IMR-90 (cell line): ENCODE measurements around the gene SSH2. TPM values are rescaled to one million over a fixed set of nuclear protein-coding genes. Genes with fewer than 3 reads are reported as not detected.

Experiments
- ATAC-seq: fragments of 200-7000 bp; cut with Tn5 transposase; 2 replicates; pipeline ENCODE4 v1.9.1; 2020; ENCODE audit warnings: low read depth, mild to moderate bottlenecking, moderate library complexity
- BruUV-seq: library from RNA; stranded (reverse); fragments of 400-500 nt; replicated peaks from 2 replicates; lab custom pipeline; 2021; lab: Mats Ljungman, UMichigan
- CTCF ChIA-PET: fragments of 300-600 bp; formaldehyde crosslinking; extraction: SDS; loops from one replicate; lab custom pipeline; 2021; ENCODE audit warnings: antibody characterized with exemption; lab: Yijun Ruan, JAX
- POLR2A ChIA-PET: fragments of 300-600 bp; sonication (Branson Sonifier 250); formaldehyde crosslinking; loops from one replicate; lab custom pipeline; 2022; ENCODE audit warnings: antibody characterized with exemption; ENCODE audit not compliant: unreplicated experiment; lab: Charles Lee
- DNase-seq: peaks from one replicate; pipeline ENCODE4 v3.0.0; 2013
- H2AFZ ChIP-seq: replicated peaks from 2 replicates; pipeline ENCODE3; 2013; ENCODE audit warnings: low read length, mild to moderate bottlenecking; ENCODE audit not compliant: poor library complexity
- H2AK5ac ChIP-seq: 2 replicates; pipeline ENCODE4 v1.6.1; 2013; ENCODE audit warnings: low read depth, low read length, inconsistent platforms
- H2AK9ac ChIP-seq: replicated peaks from 2 replicates; pipeline ENCODE3; 2013; ENCODE audit warnings: mild to moderate bottlenecking, low read depth, low read length, moderate library complexity; ENCODE audit not compliant: poor library complexity
- H2BK120ac ChIP-seq: 2 replicates; pipeline ENCODE4 v1.6.1; 2013; ENCODE audit warnings: low read depth, low read length, inconsistent platforms
- H2BK15ac ChIP-seq: 3 replicates; pipeline ENCODE4 v1.6.1; 2013; ENCODE audit warnings: low read depth, low read length, inconsistent platforms
- H2BK20ac ChIP-seq: 2 replicates; pipeline ENCODE4 v1.6.1; 2013; ENCODE audit warnings: low read depth, mild to moderate bottlenecking, inconsistent platforms, low read length, moderate library complexity
- H2BK5ac ChIP-seq: 2 replicates; pipeline ENCODE4 v1.6.1; 2013; ENCODE audit warnings: mild to moderate bottlenecking, low read depth, low read length, inconsistent platforms; ENCODE audit not compliant: poor library complexity, severe bottlenecking
- H3K14ac ChIP-seq: replicated peaks from 2 replicates; pipeline ENCODE4 v1.6.1; 2013; ENCODE audit warnings: low read depth, low read length, inconsistent platforms
- H3K18ac ChIP-seq: 2 replicates; pipeline ENCODE4 v1.6.1; 2013; ENCODE audit warnings: low read depth, low read length, control low read depth
- H3K23ac ChIP-seq: 2 replicates; pipeline ENCODE4 v1.6.1; 2013; ENCODE audit warnings: low read depth, low read length, inconsistent platforms
- H3K27ac ChIP-seq: 2 replicates; pipeline ENCODE4 v1.5.1; 2013; ENCODE audit warnings: mild to moderate bottlenecking, control low read depth, low read length; ENCODE audit not compliant: insufficient read depth
- H3K27me3 ChIP-seq: 2 replicates; pipeline ENCODE4 v1.6.1; 2013; ENCODE audit warnings: low read length; ENCODE audit not compliant: control insufficient read depth, insufficient read depth
- H3K36me3 ChIP-seq: 2 replicates; pipeline ENCODE4 v1.6.1; 2013; ENCODE audit warnings: low read length, mixed read lengths; ENCODE audit not compliant: control insufficient read depth, insufficient read depth
- H3K4ac ChIP-seq: 2 replicates; pipeline ENCODE4 v1.6.1; 2013; ENCODE audit warnings: low read depth, low read length, inconsistent platforms
- H3K4me1 ChIP-seq: 2 replicates; pipeline ENCODE4 v1.6.1; 2013; ENCODE audit warnings: low read length, mixed read lengths; ENCODE audit not compliant: control insufficient read depth, insufficient read depth
- H3K4me2 ChIP-seq: 2 replicates; pipeline ENCODE4 v1.6.1; 2013; ENCODE audit warnings: low read depth, mild to moderate bottlenecking, control low read depth, low read length, moderate library complexity
- H3K4me3 ChIP-seq: 2 replicates; pipeline ENCODE4 v1.5.1; 2013; ENCODE audit warnings: low read depth, mild to moderate bottlenecking, control low read depth, low read length, moderate library complexity; ENCODE audit not compliant: insufficient read depth
- H3K56ac ChIP-seq: 2 replicates; pipeline ENCODE4 v1.6.1; 2013; ENCODE audit warnings: low read length, inconsistent platforms; ENCODE audit not compliant: insufficient read depth; ENCODE audit errors: extremely low read depth
- H3K79me1 ChIP-seq, 2 experiments: 2 replicates each; pipeline ENCODE4 v1.6.1; 2013; ENCODE audit warnings: low read length in 2 of 2, inconsistent platforms in 1 of 2, low read depth in 1 of 2
- H3K9ac ChIP-seq: 2 replicates; pipeline ENCODE4 v1.6.1; 2013; ENCODE audit warnings: low read depth, low read length, control low read depth
- H3K9me1 ChIP-seq: 2 replicates; pipeline ENCODE4 v1.6.1; 2013; ENCODE audit warnings: low read length, inconsistent platforms; ENCODE audit not compliant: insufficient read depth
- H3K9me3 ChIP-seq: 2 replicates; pipeline ENCODE4 v1.6.1; 2013; ENCODE audit warnings: low read length; ENCODE audit not compliant: control insufficient read depth, insufficient read depth
- H4K20me1 ChIP-seq: 2 replicates; pipeline ENCODE4 v1.6.1; 2013; ENCODE audit warnings: low read length, inconsistent platforms; ENCODE audit not compliant: insufficient read depth
- H4K5ac ChIP-seq: 2 replicates; pipeline ENCODE4 v1.6.1; 2013; ENCODE audit warnings: mild to moderate bottlenecking, low read depth, low read length, control low read depth
- H4K8ac ChIP-seq, 2 experiments: 2 replicates each; pipeline ENCODE4 v1.6.1; 2013; ENCODE audit warnings: low read depth in 2 of 2, low read length in 2 of 2, control low read depth in 1 of 2, inconsistent platforms in 1 of 2
- H4K91ac ChIP-seq: 2 replicates; pipeline ENCODE4 v1.6.1; 2013; ENCODE audit warnings: low read depth, low read length, inconsistent platforms; ENCODE audit not compliant: insufficient read depth
- BHLHE40 ChIP-seq: fragments of 150-350 bp; IDR thresholded peaks from 2 replicates; pipeline ENCODE4 v1.6.1; 2016; ENCODE audit warnings: mild to moderate bottlenecking, low read depth, low read length
- CEBPB ChIP-seq: IDR thresholded peaks from 2 replicates; pipeline ENCODE4 v1.6.1; 2012; ENCODE audit warnings: low read depth, low read length, improper control_type of control experiment
- CHD1 ChIP-seq: IDR thresholded peaks from 2 replicates; pipeline ENCODE4 v1.6.1; 2012; ENCODE audit warnings: low read depth, low read length, improper control_type of control experiment
- CTCF ChIP-seq: conservative IDR thresholded peaks from 2 replicates; pipeline ENCODE4 v1.5.1; 2012; ENCODE audit warnings: mild to moderate bottlenecking, low read depth, low read length, improper control_type of control experiment
- ELK1 ChIP-seq: fragments of 150-350 bp; IDR thresholded peaks from 2 replicates; pipeline ENCODE4 v1.6.1; 2016; ENCODE audit warnings: low read depth, mild to moderate bottlenecking, low read length, moderate library complexity, borderline replicate concordance
- FOS ChIP-seq: fragments of 150-350 bp; IDR thresholded peaks from 2 replicates; pipeline ENCODE4 v1.6.1; 2016; ENCODE audit warnings: low read depth, low read length
- MAFK ChIP-seq: IDR thresholded peaks from 2 replicates; pipeline ENCODE4 v1.6.1; 2012; ENCODE audit warnings: low read depth, low read length, improper control_type of control experiment
- MAZ ChIP-seq: IDR thresholded peaks from 2 replicates; pipeline ENCODE4 v1.6.1; 2012; ENCODE audit warnings: low read depth, mild to moderate bottlenecking, low read length, improper control_type of control experiment, moderate library complexity, borderline replicate concordance
- MXI1 ChIP-seq: IDR thresholded peaks from 2 replicates; pipeline ENCODE4 v1.6.1; 2012; ENCODE audit warnings: low read depth, mild to moderate bottlenecking, low read length, moderate library complexity, borderline replicate concordance
- NFE2L2 ChIP-seq: fragments of 150-350 bp; IDR thresholded peaks from 2 replicates; pipeline ENCODE4 v1.6.1; 2016; ENCODE audit warnings: low read depth, mild to moderate bottlenecking, low read length
- POLR2A ChIP-seq: IDR thresholded peaks from 2 replicates; pipeline ENCODE4 v1.6.1; 2012; ENCODE audit warnings: mild to moderate bottlenecking, low read depth, low read length
- RAD21 ChIP-seq: IDR thresholded peaks from 2 replicates; pipeline ENCODE4 v1.6.1; 2012; ENCODE audit warnings: low read length, improper control_type of control experiment
- RCOR1 ChIP-seq: IDR thresholded peaks from 2 replicates; pipeline ENCODE4 v1.6.1; 2012; ENCODE audit warnings: mild to moderate bottlenecking, low read length, improper control_type of control experiment; ENCODE audit not compliant: insufficient replicate concordance
- RFX5 ChIP-seq: IDR thresholded peaks from 2 replicates; pipeline ENCODE4 v1.8.0; 2012; ENCODE audit warnings: low read depth, mild to moderate bottlenecking, low read length, moderate library complexity
- SMC3 ChIP-seq: fragments of 150-350 bp; IDR thresholded peaks from 2 replicates; pipeline ENCODE4 v1.6.1; 2016; ENCODE audit warnings: low read depth, mild to moderate bottlenecking, antibody characterized with exemption, low read length, moderate library complexity
- USF2 ChIP-seq: fragments of 150-350 bp; IDR thresholded peaks from 2 replicates; pipeline ENCODE4 v1.6.1; 2017; ENCODE audit warnings: mild to moderate bottlenecking, antibody characterized with exemption, low read length, low read depth
- WGBS, 2 experiments: methylation state at CpG; one replicate each; pipeline versions ENCODE4 v1.1.5 to v1.1.7; 2013; ENCODE audit warnings: missing lambda C conversion rate in 2 of 2; ENCODE audit not compliant: insufficient read length in 1 of 2; ENCODE audit errors: extremely low coverage in 2 of 2; 5-methylcytosine and 5-hydroxymethylcytosine counted together
- dilution Hi-C: fragments of 300-500 bp; cut with HindIII; formaldehyde crosslinking; loops from one replicate; pipeline ENCODE4 v1.14.3; 2018; ENCODE audit warnings: low sequenced_read_pairs; ENCODE audit not compliant: unreplicated experiment
- in situ Hi-C: fragments of 300-500 bp; cut with MboI; formaldehyde crosslinking; loops from 3 replicates; pipeline ENCODE4 v1.14.3; 2019; ENCODE audit warnings: low sequenced_read_pairs, inconsistent platforms, mixed read lengths
- intact Hi-C: fragments of 100-400 bp; cut with micrococcal nuclease; formaldehyde crosslinking; loops from 2 replicates; pipeline ENCODE4 v1.10.0; 2022
- polyA plus RNA-seq, 3 experiments: library from polyadenylated mRNA; depleted of rRNA; stranded (reverse); fragments of >200 nt; gene quantifications; 2 replicates each; pipeline ENCODE4 v1.2.3, GENCODE V29; 2012; ENCODE audit warnings: low replicate concordance in 1 of 3
- total RNA-seq: library from RNA; depleted of rRNA; stranded (reverse); fragments of >200 nt; gene quantifications from 2 replicates; pipeline ENCODE4 v1.2.3, GENCODE V29; 2012

Gene SSH2
- total and polyA plus RNA-seq, 2 of the 4 experiments (the other 2 are of a cell fraction) = 9.3 TPM

GRCh38 chr17:29870836-29871465 is 59.1 kb downstream of the SSH2 start:
- H2AK5ac ChIP-seq = no peak overlapping the region
- CTCF ChIA-PET = no interaction called here

More at GRCh38 chr17:29870836-29871465, 59.1 kb downstream of the SSH2 start:
- no TSS peak for BruUV-seq
- Histone ChIP-seq H2AK9ac (no peak overlapping the region), H2AFZ (no peak overlapping the region), H2BK120ac (no peak overlapping the region), H2BK20ac (no peak overlapping the region), H3K27me3 (no peaks in the 10 kb centered on the region), H3K9me3 (no peaks in the 10 kb centered on the region), H2BK5ac (no peak overlapping the region), H3K56ac (no peak overlapping the region), H4K8ac (no peak overlapping the region), H4K20me1 (peaks cover 3% of the 10 kb centered on the region; the same call in 1 of the 2 replicates), H4K91ac (no peak overlapping the region), H3K4me3 (no peak overlapping the region), H4K5ac (no peak overlapping the region; the same call in 1 of the 2 replicates), H3K4me2 (peak overlapping the region; percentile 21; the same call in 1 of the 2 replicates), H3K9ac (no peak overlapping the region), H3K79me1 (peaks cover 27 to 31% of the 10 kb centered on the region in 2 experiments), H3K4ac (no peak overlapping the region), H2BK15ac (no peak overlapping the region), H3K36me3 (no peaks in the 10 kb centered on the region), H3K23ac (no peak overlapping the region), H3K4me1 (0 out of 2 replicates have a peak, but pooled peaks cover 2% of the 10 kb centered on the region), H3K14ac (0 out of 2 replicates have a peak overlapping the region, but pooled peaks have one; percentile 1), H3K9me1 (no peaks in the 10 kb centered on the region), H3K18ac (no peak overlapping the region), H3K27ac (no peak overlapping the region)
- POLR2A ChIA-PET = no interaction called here
- in situ Hi-C loops (no loop called here), dilution Hi-C loops (no loop called here), intact Hi-C loops (no loop called here)
- no CpG with 5 or more reads among the region's 1 CpG for whole genome bisulfite sequencing, 2 experiments
- DNase-seq (no peak), ATAC-seq (no peak; the same call in 1 of the 2 replicates)
- TF ChIP-seq USF2 = no peak
- TF ChIP-seq NFE2L2 = no peak
- TF ChIP-seq BHLHE40 = no peak
- no peak for TF ChIP-seq FOS
- no peak for TF ChIP-seq CTCF
- TF ChIP-seq SMC3 = no peak
- no peak for TF ChIP-seq RAD21
- no peak for TF ChIP-seq ELK1
- TF ChIP-seq CEBPB = no peak
- no peak for TF ChIP-seq CHD1
- no peak for TF ChIP-seq MAFK
- no peak for TF ChIP-seq MXI1
- no peak for TF ChIP-seq RCOR1
- TF ChIP-seq RFX5 = no peak
- no peak for TF ChIP-seq MAZ
- TF ChIP-seq POLR2A = no peak
